KMS-11 (cell line): ENCODE measurements around the gene SAMD7.

Experiments
- H2AFZ ChIP-seq: fragments of 200-600 bp; sonication (generic); 2 replicates; pipeline ENCODE4 v1.6.1; 2016; ENCODE audit warnings: antibody characterized with exemption, mixed run types, low read depth
- H3K27ac ChIP-seq: fragments of 200-600 bp; sonication (generic); 2 replicates; pipeline ENCODE4 v1.6.1; 2016; ENCODE audit warnings: mild to moderate bottlenecking, mixed run types
- H3K27me3 ChIP-seq: fragments of 200-600 bp; sonication (generic); 2 replicates; pipeline ENCODE4 v1.6.1; 2017; ENCODE audit warnings: mild to moderate bottlenecking, low read depth, mixed run types, moderate library complexity; ENCODE audit not compliant: insufficient read depth
- H3K36me3 ChIP-seq: fragments of 200-600 bp; sonication (generic); 2 replicates; pipeline ENCODE4 v1.6.1; 2017; ENCODE audit warnings: mild to moderate bottlenecking, mixed run types; ENCODE audit not compliant: insufficient read depth
- H3K4me1 ChIP-seq: fragments of 200-600 bp; sonication (generic); 2 replicates; pipeline ENCODE4 v1.6.1; 2016; ENCODE audit warnings: mild to moderate bottlenecking, low read depth, mixed run types; ENCODE audit not compliant: poor library complexity, severe bottlenecking
- H3K4me2 ChIP-seq: fragments of 200-600 bp; sonication (generic); 2 replicates; pipeline ENCODE4 v1.7.0; 2016; ENCODE audit warnings: mild to moderate bottlenecking, mixed run types
- H3K4me3 ChIP-seq: fragments of 200-600 bp; sonication (generic); IDR thresholded peaks from 2 replicates; pipeline ENCODE4 v1.6.1; 2017; ENCODE audit warnings: low read depth, low read length, mixed read lengths; ENCODE audit not compliant: insufficient read depth
- H3K79me2 ChIP-seq: fragments of 200-600 bp; sonication (generic); 2 replicates; pipeline ENCODE4 v1.6.1; 2016; ENCODE audit warnings: low read depth, mixed run types; ENCODE audit not compliant: insufficient read depth
- H3K9ac ChIP-seq: fragments of 200-600 bp; sonication (generic); 2 replicates; pipeline ENCODE4 v1.6.1; 2016; ENCODE audit warnings: mild to moderate bottlenecking, mixed run types
- H4K20me1 ChIP-seq: fragments of 200-600 bp; sonication (generic); 2 replicates; pipeline ENCODE4 v1.6.1; 2016; ENCODE audit warnings: mild to moderate bottlenecking, mixed run types; ENCODE audit not compliant: insufficient read depth
- TF ChIP-seq, protein P1 (sequence below): fragments of 200-600 bp; sonication (generic); conservative IDR thresholded peaks from 2 replicates; pipeline ENCODE4 v1.6.1; 2017; ENCODE audit warnings: low read depth, mild to moderate bottlenecking, antibody characterized with exemption, low read length, moderate library complexity, mixed read lengths

SAMD7 gene

DNA sequence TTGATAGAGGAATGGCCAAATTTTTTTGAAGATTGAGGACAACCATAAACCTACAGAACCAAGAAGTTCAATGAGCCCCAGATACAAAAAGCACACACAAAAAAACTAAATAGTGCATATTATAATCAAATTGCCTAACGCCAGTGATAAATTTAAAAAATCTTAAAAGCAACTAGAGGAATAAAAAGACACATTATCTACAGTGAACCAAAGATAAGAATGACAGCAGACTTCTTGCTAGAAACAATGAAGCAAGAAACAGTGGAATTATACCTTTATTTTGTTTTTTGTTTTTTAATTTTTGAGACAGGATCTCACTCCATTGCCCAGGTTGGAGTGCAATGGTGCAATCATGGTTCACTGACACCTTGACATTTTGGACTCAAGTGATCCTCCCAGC lies 9.9 kb upstream of the SAMD7 start:
- no peak overlapping the region for H2AFZ ChIP-seq
- H3K27ac ChIP-seq: no peak overlapping the region
- no peak overlapping the region for H3K4me2 ChIP-seq
- no peaks in the 10 kb centered on the region for H3K79me2 ChIP-seq
- H3K36me3 ChIP-seq: no peaks in the 10 kb centered on the region
- no peaks in the 10 kb centered on the region for H4K20me1 ChIP-seq
- H3K27me3 ChIP-seq: no peaks in the 10 kb centered on the region
- TF ChIP-seq, protein P1, sequence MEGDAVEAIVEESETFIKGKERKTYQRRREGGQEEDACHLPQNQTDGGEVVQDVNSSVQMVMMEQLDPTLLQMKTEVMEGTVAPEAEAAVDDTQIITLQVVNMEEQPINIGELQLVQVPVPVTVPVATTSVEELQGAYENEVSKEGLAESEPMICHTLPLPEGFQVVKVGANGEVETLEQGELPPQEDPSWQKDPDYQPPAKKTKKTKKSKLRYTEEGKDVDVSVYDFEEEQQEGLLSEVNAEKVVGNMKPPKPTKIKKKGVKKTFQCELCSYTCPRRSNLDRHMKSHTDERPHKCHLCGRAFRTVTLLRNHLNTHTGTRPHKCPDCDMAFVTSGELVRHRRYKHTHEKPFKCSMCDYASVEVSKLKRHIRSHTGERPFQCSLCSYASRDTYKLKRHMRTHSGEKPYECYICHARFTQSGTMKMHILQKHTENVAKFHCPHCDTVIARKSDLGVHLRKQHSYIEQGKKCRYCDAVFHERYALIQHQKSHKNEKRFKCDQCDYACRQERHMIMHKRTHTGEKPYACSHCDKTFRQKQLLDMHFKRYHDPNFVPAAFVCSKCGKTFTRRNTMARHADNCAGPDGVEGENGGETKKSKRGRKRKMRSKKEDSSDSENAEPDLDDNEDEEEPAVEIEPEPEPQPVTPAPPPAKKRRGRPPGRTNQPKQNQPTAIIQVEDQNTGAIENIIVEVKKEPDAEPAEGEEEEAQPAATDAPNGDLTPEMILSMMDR: no peak
- H3K4me1 ChIP-seq: no peaks in the 10 kb centered on the region
- no peak overlapping the region for H3K4me3 ChIP-seq
- no peak overlapping the region for H3K9ac ChIP-seq

DNA sequence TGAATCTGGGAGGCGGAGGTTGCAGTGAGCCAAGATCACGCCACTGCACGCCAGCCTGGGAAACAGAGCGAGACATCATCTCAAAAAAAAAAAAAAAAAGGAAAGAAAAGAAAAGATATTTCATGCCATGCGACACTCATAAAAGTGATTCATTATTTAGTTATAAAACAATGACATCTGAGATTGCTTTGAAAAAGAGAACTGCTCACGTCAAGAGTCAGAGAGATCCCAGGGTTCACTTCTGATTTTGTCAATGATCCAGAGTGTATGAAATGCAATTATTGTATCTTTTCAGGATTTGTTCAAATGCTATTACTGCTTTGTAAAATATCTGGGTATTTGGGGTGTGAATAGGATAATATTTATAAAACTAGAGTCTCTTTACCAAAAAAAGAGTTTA lies 6.0 kb upstream of the SAMD7 start:
- no peaks in the 10 kb centered on the region for H3K79me2 ChIP-seq
- H4K20me1 ChIP-seq: no peaks in the 10 kb centered on the region
- no peak overlapping the region for H3K9ac ChIP-seq
- H3K4me1 ChIP-seq: no peaks in the 10 kb centered on the region
- TF ChIP-seq, protein P1: no peak
- H3K4me2 ChIP-seq: no peak overlapping the region
- H3K27ac ChIP-seq: no peak overlapping the region
- H3K36me3 ChIP-seq: no peaks in the 10 kb centered on the region
- H2AFZ ChIP-seq: no peak overlapping the region
- no peak overlapping the region for H3K4me3 ChIP-seq
- no peaks in the 10 kb centered on the region for H3K27me3 ChIP-seq

DNA sequence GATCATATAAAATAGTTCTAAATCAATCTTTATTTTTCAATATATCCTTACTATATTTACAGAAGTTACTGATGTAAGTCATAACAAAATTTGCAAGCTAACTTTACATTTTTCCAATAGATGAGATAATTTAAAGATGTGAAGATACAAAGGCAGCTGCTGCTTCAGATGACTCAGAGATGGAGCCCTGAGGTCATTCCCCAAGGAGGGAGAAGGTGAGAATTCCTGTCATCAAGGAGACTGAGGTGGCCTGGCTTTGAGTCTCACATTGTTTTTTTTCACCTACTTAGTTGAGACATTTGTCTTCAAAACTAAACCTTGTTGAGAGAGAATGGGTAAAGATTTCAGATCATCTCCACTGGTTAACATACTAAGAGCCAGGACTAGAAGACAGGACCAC lies 3.9 kb upstream of the SAMD7 start:
- H3K4me3 ChIP-seq: no peak overlapping the region
- H4K20me1 ChIP-seq: no peaks in the 10 kb centered on the region
- H2AFZ ChIP-seq: no peak overlapping the region
- no peaks in the 10 kb centered on the region for H3K4me1 ChIP-seq
- H3K79me2 ChIP-seq: no peaks in the 10 kb centered on the region
- TF ChIP-seq, protein P1: no peak
- no peak overlapping the region for H3K27ac ChIP-seq
- no peak overlapping the region for H3K4me2 ChIP-seq
- no peaks in the 10 kb centered on the region for H3K36me3 ChIP-seq
- no peak overlapping the region for H3K9ac ChIP-seq
- H3K27me3 ChIP-seq: no peaks in the 10 kb centered on the region

DNA sequence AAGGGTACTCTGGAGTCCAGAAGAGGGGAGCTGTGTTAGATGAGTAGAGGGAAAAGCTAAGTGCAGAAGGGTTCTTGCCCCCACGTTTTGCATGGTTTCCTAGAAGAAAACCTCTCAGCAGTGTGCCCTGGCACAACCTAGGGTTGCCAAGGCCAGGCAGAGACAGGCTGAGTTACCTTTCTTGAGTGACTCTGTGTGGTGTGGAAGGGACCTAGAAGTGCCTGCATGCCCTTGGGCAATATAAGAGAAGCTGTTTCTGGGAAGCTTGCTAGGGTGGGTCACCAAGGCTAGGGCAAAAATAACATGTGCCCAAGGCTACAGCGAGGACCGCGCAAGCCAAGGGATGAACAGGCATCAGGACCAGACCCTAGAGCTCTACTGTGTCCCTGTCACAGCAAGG lies 3.4 kb upstream of the SAMD7 start:
- Histone ChIP-seq H3K9ac (no peak overlapping the region), H3K4me1 (no peaks in the 10 kb centered on the region), H3K4me2 (no peak overlapping the region), H2AFZ (no peak overlapping the region), H3K79me2 (no peaks in the 10 kb centered on the region), H3K4me3 (no peak overlapping the region), H3K36me3 (no peaks in the 10 kb centered on the region), H3K27me3 (no peaks in the 10 kb centered on the region), H3K27ac (no peak overlapping the region), H4K20me1 (no peaks in the 10 kb centered on the region)
- TF ChIP-seq, protein P1: no peak

DNA sequence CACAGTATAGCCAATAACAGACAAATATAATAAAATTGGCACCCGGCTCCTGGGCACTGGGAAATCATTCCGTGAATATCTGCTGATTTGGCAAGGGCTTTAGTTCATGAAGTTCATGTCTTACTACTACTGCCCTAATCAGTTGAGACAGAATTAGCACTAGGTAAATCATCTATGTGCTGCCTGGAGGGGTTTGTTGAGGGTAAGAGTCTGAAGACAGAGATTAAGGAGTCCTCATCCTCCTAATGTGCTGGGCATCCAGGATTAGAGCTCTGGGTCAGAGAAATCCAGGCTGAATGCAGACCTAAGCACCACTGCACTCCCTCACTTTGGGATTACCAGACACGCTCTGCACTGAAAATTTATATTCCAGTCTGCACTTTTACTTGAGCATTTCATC lies 2.0 kb downstream of the SAMD7 start:
- H2AFZ ChIP-seq: no peak overlapping the region
- no peak overlapping the region for H3K9ac ChIP-seq
- no peaks in the 10 kb centered on the region for H3K27me3 ChIP-seq
- H3K4me1 ChIP-seq: no peaks in the 10 kb centered on the region
- no peaks in the 10 kb centered on the region for H3K79me2 ChIP-seq
- TF ChIP-seq, protein P1: no peak
- H3K27ac ChIP-seq: no peak overlapping the region
- H3K4me3 ChIP-seq: no peak overlapping the region
- H4K20me1 ChIP-seq: no peaks in the 10 kb centered on the region
- no peak overlapping the region for H3K4me2 ChIP-seq
- H3K36me3 ChIP-seq: no peaks in the 10 kb centered on the region
